H1 (cell line): ENCODE data around the gene NOM1. TPM values are rescaled to one million over a fixed set of nuclear protein-coding genes. Genes with fewer than 3 reads are reported as not detected.

Experiments
- CTCF ChIA-PET: fragments of 300-600 bp; sonication (Branson Sonifier 250); formaldehyde crosslinking; loops from one replicate; lab custom pipeline; 2021; ENCODE audit not compliant: partially characterized antibody; lab: Charles Lee
- POLR2A ChIA-PET: fragments of 300-600 bp; sonication (Branson Sonifier 250); formaldehyde crosslinking; loops from one replicate; lab custom pipeline; 2021; ENCODE audit warnings: inconsistent platforms; ENCODE audit not compliant: partially characterized antibody; lab: Charles Lee
- DNase-seq, 2 experiments: peaks; one replicate each; pipeline versions ENCODE4 v3.0.0 to v3.0.0-alpha.2; 2010 to 2022; ENCODE audit warnings: low spot score in 2 of 2, low read depth in 1 of 2, mixed read lengths in 1 of 2
- FAIRE-seq: peaks from 2 replicates; lab custom pipeline; 2011; peaks lifted over from hg19 to GRCh38; lab: Jason Lieb, UNC
- H2AFZ ChIP-seq: 2 replicates; pipeline ENCODE4 v1.8.1; 2012; ENCODE audit warnings: low read length, inconsistent platforms
- H2AK5ac ChIP-seq: 2 replicates; pipeline ENCODE4 v1.6.1; 2013; ENCODE audit warnings: low read depth, low read length
- H2BK120ac ChIP-seq: replicated peaks from 2 replicates; pipeline ENCODE3; 2013; ENCODE audit warnings: low read depth, low read length, inconsistent platforms
- H2BK12ac ChIP-seq: 2 replicates; pipeline ENCODE4 v1.6.1; 2013; ENCODE audit warnings: low read depth, low read length
- H2BK15ac ChIP-seq: 2 replicates; pipeline ENCODE4 v1.6.1; 2013; ENCODE audit warnings: low read length
- H2BK20ac ChIP-seq: 2 replicates; pipeline ENCODE4 v1.6.1; 2013; ENCODE audit warnings: low read length
- H2BK5ac ChIP-seq: 2 replicates; pipeline ENCODE4 v1.6.1; 2013; ENCODE audit warnings: low read depth, low read length
- H3K14ac ChIP-seq: 2 replicates; pipeline ENCODE4 v1.6.1; 2013; ENCODE audit warnings: inconsistent platforms; ENCODE audit not compliant: insufficient read length
- H3K18ac ChIP-seq: 2 replicates; pipeline ENCODE4 v1.6.1; 2013; ENCODE audit warnings: low read length; ENCODE audit errors: extremely low read depth
- H3K23ac ChIP-seq: 2 replicates; pipeline ENCODE4 v1.6.1; 2013; ENCODE audit warnings: inconsistent platforms; ENCODE audit not compliant: insufficient read length
- H3K23me2 ChIP-seq: 2 replicates; pipeline ENCODE4 v1.6.1; 2013; ENCODE audit warnings: low read depth, low read length
- H3K27ac ChIP-seq: 2 replicates; pipeline ENCODE4 v1.6.1; 2011; ENCODE audit warnings: low read depth, low read length, inconsistent platforms
- H3K27me3 ChIP-seq, 4 experiments: replicated peaks in 1 of 4; 1 replicate in 1 of 4; 2 replicates in 3 of 4; pipeline versions ENCODE4 v1.6.1 to v1.8.1; 2011 to 2013; ENCODE audit warnings: low read length in 3 of 4, mild to moderate bottlenecking in 3 of 4, inconsistent platforms in 2 of 4, mixed read lengths in 2 of 4, moderate library complexity in 1 of 4; ENCODE audit not compliant: control insufficient read depth in 3 of 4, insufficient read depth in 3 of 4; ENCODE audit errors: extremely low read depth in 1 of 4
- H3K36me3 ChIP-seq, 4 experiments: 2 replicates each; pipeline versions ENCODE4 v1.6.1 to v1.8.1; 2011 to 2013; ENCODE audit warnings: mild to moderate bottlenecking in 4 of 4, low read length in 3 of 4, moderate library complexity in 2 of 4, control low read depth in 1 of 4, inconsistent platforms in 1 of 4; ENCODE audit not compliant: insufficient read depth in 4 of 4, control insufficient read depth in 2 of 4
- H3K4ac ChIP-seq: replicated peaks from 2 replicates; pipeline ENCODE3; 2013; ENCODE audit warnings: low read length, low read depth, mixed read lengths, inconsistent platforms; ENCODE audit not compliant: insufficient read length
- H3K4me1 ChIP-seq, 4 experiments: replicated peaks in 1 of 4; 1 replicate in 1 of 4; 2 replicates in 3 of 4; pipeline versions ENCODE4 v1.6.1 to v1.8.1; 2011 to 2013; ENCODE audit warnings: low read length in 3 of 4, inconsistent platforms in 2 of 4, mixed read lengths in 1 of 4; ENCODE audit not compliant: insufficient read depth in 4 of 4, control insufficient read depth in 3 of 4
- H3K4me2 ChIP-seq, 2 experiments: 2 replicates each; pipeline versions ENCODE4 v1.6.1 to v1.8.1; 2011 to 2013; ENCODE audit warnings: low read depth in 2 of 2, low read length in 2 of 2, control low read depth in 1 of 2, inconsistent platforms in 1 of 2, mild to moderate bottlenecking in 1 of 2; ENCODE audit not compliant: insufficient read depth in 1 of 2
- H3K4me3 ChIP-seq, 4 experiments: fragments of 200-600, 300-600 bp in 1 of 4; sonication (generic), shearing (Covaris generic), sonication (Bioruptor Twin) in 1 of 4; 2 replicates each; pipeline versions ENCODE4 v1.5.1 to v1.8.1; 2011 to 2016; ENCODE audit warnings: low read length in 4 of 4, low read depth in 3 of 4, control low read depth in 2 of 4, inconsistent platforms in 2 of 4, mild to moderate bottlenecking in 2 of 4, mixed read lengths in 1 of 4, moderate library complexity in 1 of 4; ENCODE audit not compliant: insufficient read depth in 2 of 4; ENCODE audit errors: extremely low read depth in 1 of 4
- H3K56ac ChIP-seq: replicated peaks from 2 replicates; pipeline ENCODE3; 2013; ENCODE audit warnings: low read depth, mild to moderate bottlenecking, mixed read lengths, low read length, inconsistent platforms; ENCODE audit not compliant: insufficient read length
- H3K79me1 ChIP-seq: 2 replicates; pipeline ENCODE4 v1.6.1; 2013; ENCODE audit warnings: low read depth, low read length, control low read depth
- H3K79me2 ChIP-seq, 2 experiments: 2 replicates each; pipeline versions ENCODE4 v1.6.1 to v1.8.1; 2012 to 2013; ENCODE audit warnings: low read length in 2 of 2, mild to moderate bottlenecking in 2 of 2, inconsistent platforms in 1 of 2; ENCODE audit not compliant: insufficient read depth in 2 of 2, control insufficient read depth in 1 of 2
- H3K9ac ChIP-seq, 4 experiments: replicated peaks in 1 of 4; 1 replicate in 1 of 4; 2 replicates in 3 of 4; pipeline versions ENCODE4 v1.6.1 to v1.8.1; 2011 to 2013; ENCODE audit warnings: low read depth in 3 of 4, low read length in 3 of 4, control low read depth in 2 of 4, mild to moderate bottlenecking in 2 of 4, moderate library complexity in 2 of 4, inconsistent platforms in 1 of 4; ENCODE audit errors: extremely low read depth in 1 of 4
- H3K9me3 ChIP-seq, 2 experiments: 2 replicates each; pipeline versions ENCODE4 v1.6.1 to v1.8.1; 2012 to 2013; ENCODE audit warnings: mild to moderate bottlenecking in 2 of 2, moderate library complexity in 2 of 2, control low read depth in 1 of 2, inconsistent platforms in 1 of 2, low read depth in 1 of 2, low read length in 1 of 2, mixed read lengths in 1 of 2; ENCODE audit not compliant: insufficient read depth in 2 of 2
- H4K20me1 ChIP-seq, 2 experiments: replicated peaks in 1 of 2; 2 replicates each; pipeline versions ENCODE3 to v1.8.1; 2011 to 2013; ENCODE audit warnings: inconsistent platforms in 2 of 2, low read length in 2 of 2, mild to moderate bottlenecking in 1 of 2; ENCODE audit not compliant: insufficient read depth in 2 of 2, control insufficient read depth in 1 of 2
- H4K5ac ChIP-seq: 2 replicates; pipeline ENCODE4 v1.6.1; 2013; ENCODE audit warnings: low read length, low read depth, mixed read lengths, inconsistent platforms; ENCODE audit not compliant: insufficient read length
- H4K8ac ChIP-seq: 2 replicates; pipeline ENCODE4 v1.8.0; 2013; ENCODE audit warnings: mild to moderate bottlenecking, moderate library complexity, low read length, inconsistent platforms; ENCODE audit not compliant: insufficient read depth; ENCODE audit errors: extremely low read depth
- H4K91ac ChIP-seq: replicated peaks from 2 replicates; pipeline ENCODE3; 2013; ENCODE audit warnings: low read length, mixed read lengths, inconsistent platforms; ENCODE audit not compliant: insufficient read length
- CTBP2 ChIP-seq: IDR thresholded peaks from 2 replicates; pipeline ENCODE4 v1.7.0; 2011; ENCODE audit warnings: borderline replicate concordance, mild to moderate bottlenecking, moderate library complexity, mixed read lengths, low read length; ENCODE audit not compliant: insufficient read depth, insufficient read length
- E2F6 ChIP-seq: IDR thresholded peaks from 2 replicates; pipeline ENCODE4 v1.6.1; 2012; ENCODE audit warnings: inconsistent platforms
- MAX ChIP-seq: IDR thresholded peaks from 2 replicates; pipeline ENCODE4 v1.6.1; 2012; ENCODE audit warnings: inconsistent platforms
- NRF1 ChIP-seq: IDR thresholded peaks from 2 replicates; pipeline ENCODE4 v1.6.1; 2011; ENCODE audit warnings: mild to moderate bottlenecking, low read depth, low read length, improper control_type of control experiment
- WGBS, 2 experiments: shearing (Covaris generic) in 1 of 2; methylation state at CpG; one replicate each; pipeline versions ENCODE4 v1.1.6 to v1.1.7; 2013 to 2015; ENCODE audit warnings: low lambda C conversion rate in 2 of 2, mixed read lengths in 2 of 2, inconsistent platforms in 1 of 2, low coverage in 1 of 2, missing lambda C conversion rate in 1 of 2; ENCODE audit not compliant: insufficient replicate concordance in 2 of 2, insufficient coverage in 1 of 2, insufficient read length in 1 of 2; ENCODE audit errors: extremely low coverage in 1 of 2, missing lambda C conversion rate in 1 of 2; 5-methylcytosine and 5-hydroxymethylcytosine counted together
- polyA plus RNA-seq, 7 experiments: library from polyadenylated mRNA; depleted of rRNA in 3 of 7; stranded (reverse) in 5 of 7; unstranded in 2 of 7; fragments of >200 nt in 5 of 7; fragments of 200-250 nt in 2 of 7; gene quantifications; 1 replicate in 5 of 7; 2 replicates in 1 of 7; 4 replicates in 1 of 7; pipeline versions ENCODE4 v1.2.1 to v1.2.3, GENCODE V29; 2011 to 2013; ENCODE audit warnings: missing spikeins in 2 of 7, mixed read lengths in 2 of 7
- total RNA-seq: library from RNA; stranded (reverse); fragmentation: NEBNext Ultra II Directional; extraction: Animal tissue kit (Norgen Biotek cat#: 25700); gene quantifications from 2 replicates; pipeline ENCODE4 v1.2.1, GENCODE V29; 2021

NOM1 gene
- total and polyA plus RNA-seq, 2 of the 8 experiments (the other 6 are each of a cell fraction or from before 2014, with no cell fraction given), result 10.6 to 29.1 TPM

DNA sequence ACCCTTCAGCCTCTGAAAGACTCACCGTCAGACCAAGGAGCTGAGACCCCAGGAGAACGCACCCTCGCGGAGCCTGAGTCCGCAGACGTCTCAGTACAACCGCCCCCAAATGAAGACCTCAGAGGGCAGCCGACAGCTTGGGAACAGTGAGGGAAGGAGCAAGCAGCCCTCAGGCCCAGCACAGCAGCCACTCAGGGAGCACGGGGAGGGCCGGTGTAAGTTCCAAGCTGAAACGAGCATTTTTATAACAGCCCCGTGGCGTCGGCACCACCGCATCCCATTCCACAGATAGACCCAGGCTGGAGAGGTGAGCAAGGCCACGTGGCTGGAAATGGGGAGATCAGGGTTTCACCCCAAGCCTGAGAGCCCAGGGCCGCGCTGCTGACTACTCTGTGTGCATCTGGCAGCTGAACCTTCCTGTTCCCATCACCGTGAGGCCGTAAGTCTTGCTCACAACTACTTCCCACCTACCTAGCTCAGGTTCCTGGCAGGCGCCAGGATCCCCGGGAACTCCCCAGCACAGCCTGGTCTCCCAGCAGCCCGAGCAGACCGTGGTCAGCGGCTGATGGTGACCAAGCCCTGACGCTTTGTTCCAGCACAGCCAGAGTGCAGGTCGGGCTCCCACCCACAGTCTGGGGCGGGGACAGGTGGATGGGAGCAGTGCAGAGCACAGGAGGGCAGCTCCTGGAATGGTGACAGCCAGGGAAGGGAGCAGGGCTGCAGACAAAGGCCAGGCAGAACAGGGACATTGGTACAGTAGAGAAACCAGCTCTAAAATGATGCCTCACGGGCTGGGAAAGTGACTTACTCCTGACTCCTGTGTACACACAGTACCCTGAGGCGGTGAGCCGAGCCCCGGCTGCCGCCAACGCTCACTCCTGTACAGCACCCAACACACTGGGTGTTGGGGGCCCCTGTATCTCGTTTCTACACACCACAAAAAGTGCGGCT lies 6.1 kb upstream of the NOM1 start:
- H2BK15ac ChIP-seq, result 0 out of 2 replicates have a peak overlapping the region, but pooled peaks have one; percentile 53
- H4K91ac ChIP-seq, result no peak overlapping the region
- H3K27me3 ChIP-seq, result no peaks in the 10 kb centered on the region
- H2AFZ ChIP-seq, result peak overlapping the region; percentile 18; the same call in 1 of the 2 replicates
- H3K4me2 ChIP-seq, result peak overlapping the region in 1 of 2 experiments; percentile 22; a peak in 1 of 4 replicates
- no peak overlapping the region for H2AK5ac ChIP-seq
- H3K36me3 ChIP-seq, result no peaks in the 10 kb centered on the region
- no peak overlapping the region; a peak in 1 of 7 replicates for H3K9ac ChIP-seq
- 85% methylated on average over 35 of the region's 36 CpGs; no CpG with 5 or more reads in 1 of the 2 experiments for WGBS, 2 experiments
- no peak overlapping the region for H3K27ac ChIP-seq
- H2BK20ac ChIP-seq, result 0 out of 2 replicates have a peak overlapping the region, but pooled peaks have one; percentile 13
- H2BK120ac ChIP-seq, result no peak overlapping the region
- ChIA-PET CTCF (interaction anchor here (0.5 to 2.7 kb wide), 8 partner anchors 8 to 165 kb away, joined by 3 to 6 read pairs (median 4); no protein-coding TSS in a partner anchor), POLR2A (interaction anchor here (1.5 to 1.6 kb wide), 2 partner anchors 50 to 52 kb away, joined by 3 read pairs; no protein-coding TSS in a partner anchor)
- peak overlapping the region; percentile 48 for H3K18ac ChIP-seq
- no peaks in the 10 kb centered on the region for H4K20me1 ChIP-seq
- H3K79me2 ChIP-seq, result no peaks in the 10 kb centered on the region
- no peak for DNase-seq
- no peak overlapping the region for H3K23ac ChIP-seq
- no peak overlapping the region for H4K5ac ChIP-seq
- H3K79me1 ChIP-seq, result no peaks in the 10 kb centered on the region; the same call in 1 of the 2 replicates
- H2BK12ac ChIP-seq, result peak overlapping the region; percentile 11; the same call in 1 of the 2 replicates
- no peak overlapping the region for H3K4ac ChIP-seq
- FAIRE-seq, result no peak
- no peak overlapping the region for H3K56ac ChIP-seq
- no peaks in the 10 kb centered on the region for H3K23me2 ChIP-seq
- H2BK5ac ChIP-seq, result no peak overlapping the region
- H3K4me3 ChIP-seq, result no peak overlapping the region
- H3K14ac ChIP-seq, result no peak overlapping the region
- peaks cover 0 to 18% (median 2%) of the 10 kb centered on the region in 4 experiments; a peak in 4 of 7 replicates for H3K4me1 ChIP-seq
- H3K9me3 ChIP-seq, result peaks cover 7 to 14% of the 10 kb centered on the region in 2 experiments; a peak in 2 of 4 replicates
- H4K8ac ChIP-seq, result peak overlapping the region; percentile 93; the same call in 1 of the 2 replicates
- no peak for TF ChIP-seq MAX
- no peak for TF ChIP-seq NRF1
- TF ChIP-seq E2F6, result no peak
- no peak for TF ChIP-seq CTBP2
